Retinal pigment epithelial cell (primary cell): Measurements from ENCODE around the gene KCNQ5.

Experiments used
- DNase-seq: peaks from one replicate; pipeline ENCODE4 v3.0.0-alpha.2; 2010; ENCODE audit warnings: low read depth
- H3K4me3 ChIP-seq: 2 replicates; pipeline ENCODE4 v1.5.1; 2011; ENCODE audit warnings: mild to moderate bottlenecking, low read length, control low read depth, moderate library complexity
- TF ChIP-seq, protein P1 (sequence below): conservative IDR thresholded peaks from 2 replicates; pipeline ENCODE4 v1.5.1; 2011; ENCODE audit warnings: low read depth, low read length, control low read depth, inconsistent platforms

KCNQ5 gene

DNA sequence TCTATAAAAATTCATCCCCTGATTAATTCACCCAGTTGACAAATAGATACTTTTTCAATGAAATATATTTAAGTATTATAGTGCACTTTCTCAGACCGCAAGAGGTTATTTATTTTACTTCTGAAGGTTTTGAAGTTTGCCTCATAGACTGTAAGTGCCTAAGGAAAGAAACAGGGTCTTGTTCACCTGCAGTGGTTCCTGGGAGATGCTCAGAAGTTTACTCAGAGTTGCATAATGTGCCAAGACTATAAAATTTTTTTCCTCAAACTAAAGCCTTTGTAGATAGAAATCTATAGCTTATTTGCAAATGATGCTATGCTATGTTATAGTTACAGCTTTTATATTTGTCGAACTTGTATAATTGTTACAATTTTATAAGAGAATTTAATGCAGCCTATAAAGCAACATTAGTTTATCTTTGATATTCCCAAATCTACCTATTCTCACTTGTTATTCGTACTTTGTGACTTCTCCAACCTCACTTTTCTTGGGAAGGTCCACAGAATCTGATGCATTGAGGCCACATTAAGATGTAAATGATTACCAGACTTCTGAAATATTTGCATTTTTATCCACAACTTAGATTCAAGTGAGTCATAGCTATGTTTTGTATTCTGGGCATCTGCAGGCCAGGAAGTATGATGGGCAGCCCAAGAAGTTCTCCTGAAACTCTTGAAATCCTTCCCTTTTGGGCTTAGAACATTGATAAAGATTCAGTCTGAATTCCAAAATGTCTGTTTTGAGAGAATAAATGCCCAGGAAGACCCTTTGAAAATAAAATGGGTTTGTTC lies 35.7 kb downstream of the KCNQ5 start:
- no peak overlapping the region for H3K4me3 ChIP-seq
- DNase-seq, result no peak
- TF ChIP-seq, protein P1, sequence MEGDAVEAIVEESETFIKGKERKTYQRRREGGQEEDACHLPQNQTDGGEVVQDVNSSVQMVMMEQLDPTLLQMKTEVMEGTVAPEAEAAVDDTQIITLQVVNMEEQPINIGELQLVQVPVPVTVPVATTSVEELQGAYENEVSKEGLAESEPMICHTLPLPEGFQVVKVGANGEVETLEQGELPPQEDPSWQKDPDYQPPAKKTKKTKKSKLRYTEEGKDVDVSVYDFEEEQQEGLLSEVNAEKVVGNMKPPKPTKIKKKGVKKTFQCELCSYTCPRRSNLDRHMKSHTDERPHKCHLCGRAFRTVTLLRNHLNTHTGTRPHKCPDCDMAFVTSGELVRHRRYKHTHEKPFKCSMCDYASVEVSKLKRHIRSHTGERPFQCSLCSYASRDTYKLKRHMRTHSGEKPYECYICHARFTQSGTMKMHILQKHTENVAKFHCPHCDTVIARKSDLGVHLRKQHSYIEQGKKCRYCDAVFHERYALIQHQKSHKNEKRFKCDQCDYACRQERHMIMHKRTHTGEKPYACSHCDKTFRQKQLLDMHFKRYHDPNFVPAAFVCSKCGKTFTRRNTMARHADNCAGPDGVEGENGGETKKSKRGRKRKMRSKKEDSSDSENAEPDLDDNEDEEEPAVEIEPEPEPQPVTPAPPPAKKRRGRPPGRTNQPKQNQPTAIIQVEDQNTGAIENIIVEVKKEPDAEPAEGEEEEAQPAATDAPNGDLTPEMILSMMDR, result no peak

DNA sequence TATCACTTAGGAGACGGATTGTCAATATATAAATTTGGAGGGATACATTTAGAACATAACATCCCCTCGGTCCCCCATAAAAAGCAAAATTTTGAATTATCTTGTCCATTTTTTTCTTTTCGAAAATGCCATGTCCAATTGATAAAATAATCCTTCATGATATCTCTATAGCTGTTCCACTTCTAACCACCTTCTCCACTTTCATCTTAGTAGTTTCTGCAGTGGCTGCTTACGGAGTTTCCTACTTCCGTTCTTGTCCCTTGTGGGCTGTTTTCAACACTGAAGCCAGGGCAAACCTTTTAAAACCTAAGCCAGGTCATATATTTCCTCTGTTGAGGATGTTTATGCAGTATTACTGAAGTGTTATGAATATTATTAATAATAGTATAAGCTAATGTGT lies 37.9 kb downstream of the KCNQ5 start:
- TF ChIP-seq, protein P1, result no peak
- DNase-seq, result no peak
- H3K4me3 ChIP-seq, result no peak overlapping the region

DNA sequence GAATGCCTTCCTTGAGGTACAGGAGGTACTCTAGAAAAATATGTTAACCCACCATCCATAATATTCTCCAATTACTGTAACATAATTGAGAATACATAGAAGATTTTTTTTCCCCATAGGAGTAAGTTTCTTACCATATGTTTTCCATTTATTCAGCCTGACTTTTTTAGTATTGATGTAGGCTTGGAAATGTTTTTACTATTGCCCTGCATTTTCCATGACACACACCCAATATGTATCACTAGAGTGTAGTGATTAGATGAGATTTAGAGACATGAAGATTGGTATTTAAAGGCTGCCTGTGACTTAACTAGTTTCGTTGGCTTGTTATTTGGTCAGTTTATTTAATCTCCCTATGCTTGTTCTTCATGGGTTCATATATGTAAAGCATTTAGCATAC lies 39.5 kb downstream of the KCNQ5 start:
- H3K4me3 ChIP-seq, result no peak overlapping the region
- TF ChIP-seq, protein P1, result no peak
- DNase-seq, result no peak

DNA sequence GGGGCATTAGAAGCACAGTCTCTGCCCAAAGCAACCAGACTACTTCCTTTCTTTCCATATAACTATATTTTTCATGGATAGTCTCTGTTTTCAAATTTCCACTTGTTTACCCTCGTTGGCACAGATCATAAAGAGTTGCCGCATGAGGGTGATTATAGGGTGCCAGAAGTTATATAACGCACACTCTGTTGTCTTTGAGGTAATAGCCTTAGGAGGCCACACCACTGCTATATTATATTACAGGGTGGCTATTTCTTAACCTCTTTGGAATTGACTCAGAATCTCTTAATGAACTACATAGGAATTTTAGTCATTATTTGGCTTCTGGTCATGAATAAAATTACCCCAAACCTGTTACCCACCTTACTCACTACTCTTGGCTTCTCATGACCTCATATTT lies 43.7 kb downstream of the KCNQ5 start:
- H3K4me3 ChIP-seq, result no peak overlapping the region
- TF ChIP-seq, protein P1, result no peak
- no peak for DNase-seq

DNA sequence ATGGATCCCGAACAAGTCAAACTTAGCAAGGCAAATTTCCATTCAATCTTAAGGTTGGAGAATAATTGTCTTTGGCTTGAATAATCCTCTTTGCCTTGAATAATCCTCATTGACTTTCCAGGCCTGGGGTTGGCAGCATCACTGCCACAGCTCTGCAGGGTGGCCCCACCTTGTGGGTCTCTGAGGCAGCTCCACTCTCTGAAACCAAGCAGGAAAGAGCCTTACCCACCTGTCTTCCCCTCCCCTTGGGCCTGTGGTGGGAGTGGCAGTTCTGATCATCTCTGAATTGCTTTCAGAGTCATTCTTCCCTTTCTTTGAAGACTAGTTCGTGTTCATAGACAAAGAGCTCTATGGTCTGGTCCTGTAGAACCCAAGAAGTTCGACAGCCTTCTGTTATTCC lies 47.5 kb downstream of the KCNQ5 start:
- TF ChIP-seq, protein P1, result no peak
- DNase-seq, result no peak
- H3K4me3 ChIP-seq, result no peak overlapping the region

DNA sequence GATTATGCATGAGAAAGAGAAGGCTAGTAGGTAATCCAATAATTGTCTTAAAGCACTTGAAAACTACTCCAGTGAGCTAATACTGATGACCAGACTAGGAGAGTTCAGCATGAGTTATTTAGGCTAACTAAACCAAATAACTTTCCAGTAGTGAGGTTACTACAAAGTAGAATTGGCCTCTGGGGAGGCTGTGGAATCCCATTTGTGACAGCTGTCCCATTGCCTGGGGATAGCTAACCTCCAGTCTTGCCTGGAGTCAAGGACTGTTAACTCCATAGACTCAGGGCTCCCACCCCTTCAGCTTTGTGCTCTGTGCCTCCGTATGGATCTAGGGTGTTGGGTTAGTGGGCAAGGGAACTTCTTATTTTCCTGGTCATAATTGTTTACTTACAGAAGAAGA lies 51.0 kb downstream of the KCNQ5 start:
- no peak overlapping the region for H3K4me3 ChIP-seq
- DNase-seq, result no peak
- TF ChIP-seq, protein P1, result no peak

DNA sequence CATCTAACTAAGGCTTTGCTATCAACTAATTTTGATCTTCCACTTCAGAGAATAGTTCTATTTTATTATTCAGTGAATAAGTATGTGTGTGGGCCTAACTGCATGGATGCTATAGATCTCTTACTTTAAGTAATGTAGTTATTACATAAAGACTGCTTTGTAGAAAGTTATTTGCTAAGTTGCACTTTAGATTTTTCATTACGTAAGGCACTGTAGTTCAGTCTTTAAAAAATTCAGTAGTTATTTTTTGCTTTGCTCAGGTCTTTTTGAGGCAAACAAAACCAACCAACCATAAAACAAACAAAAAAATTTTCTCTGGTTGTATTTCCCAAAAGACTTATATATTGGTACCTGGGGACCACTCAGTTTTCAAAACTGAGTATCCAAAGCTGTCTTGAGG lies 53.0 kb downstream of the KCNQ5 start:
- DNase-seq, result no peak
- TF ChIP-seq, protein P1, result no peak
- no peak overlapping the region for H3K4me3 ChIP-seq
